ENCODE results near the gene ISCA1. TPM values are rescaled to one million over a fixed set of nuclear protein-coding genes. Genes with fewer than 3 reads are reported as not detected.
"Not testable (repeated sequence)": the region's sequence is repeated elsewhere in the genome, so short reads cannot be mapped to it uniquely, and the experiment has no call there.

Gene ISCA1
- 10 to 100 TPM; 59.9 to 78.4 (median 69.5) TPM for polyA plus RNA-seq (ENCODE audit: insufficient read length in 4 of 4)

- DNase-seq (ENCODE audit: low read depth in 4 of 4, low spot score in 3 of 4): peak; percentile 90 to 92 (median 91)
These were observed at the start of gene ISCA1 for GRCh38 chr9:86282077-86282978. ISCA1 (minus strand) TSS chr9:86282538; CDS start chr9:86282458, 80 bp downstream.

- no peak for DNase-seq (ENCODE audit: low read depth in 4 of 4, low spot score in 3 of 4)
These were observed 47.8 kb upstream of the ISCA1 start for GRCh38 chr9:86330186-86330585.

GRCh38 chr9:86329649-86330048 is 47.3 kb upstream of the ISCA1 start:
- DNase-seq (ENCODE audit: low read depth in 4 of 4, low spot score in 3 of 4): no peak

- no peak for DNase-seq (ENCODE audit: low read depth in 4 of 4, low spot score in 3 of 4)
These were observed 45.8 kb upstream of the ISCA1 start for GRCh38 chr9:86328156-86328555.

GRCh38 chr9:86326536-86326935 is 44.2 kb upstream of the ISCA1 start:
- no peak for DNase-seq (ENCODE audit: low read depth in 4 of 4, low spot score in 3 of 4)

- DNase-seq (ENCODE audit: low read depth in 4 of 4, low spot score in 3 of 4): no peak
These were observed 42.6 kb upstream of the ISCA1 start for GRCh38 chr9:86324901-86325300.

- no peak for DNase-seq (ENCODE audit: low read depth in 4 of 4, low spot score in 3 of 4)
These were observed 42.0 kb upstream of the ISCA1 start for GRCh38 chr9:86324308-86324707.

GRCh38 chr9:86322973-86323644 is 40.8 kb upstream of the ISCA1 start:
- no peak for DNase-seq (ENCODE audit: low read depth in 4 of 4, low spot score in 3 of 4)

GRCh38 chr9:86321373-86321772 is 39.0 kb upstream of the ISCA1 start:
- DNase-seq (ENCODE audit: low read depth in 4 of 4, low spot score in 3 of 4): no peak

GRCh38 chr9:86318187-86318586 is 35.8 kb upstream of the ISCA1 start:
- DNase-seq (ENCODE audit: low read depth in 4 of 4, low spot score in 3 of 4): no peak

- DNase-seq (ENCODE audit: low read depth in 4 of 4, low spot score in 3 of 4): no peak
These were observed 32.7 kb upstream of the ISCA1 start for GRCh38 chr9:86315078-86315477.

GRCh38 chr9:86312959-86313358 is 30.6 kb upstream of the ISCA1 start:
- DNase-seq (ENCODE audit: low read depth in 4 of 4, low spot score in 3 of 4): not testable (repeated sequence)

- no peak for DNase-seq (ENCODE audit: low read depth in 4 of 4, low spot score in 3 of 4)
These were observed 26.3 kb upstream of the ISCA1 start for GRCh38 chr9:86308687-86309086.

- no peak for DNase-seq (ENCODE audit: low read depth in 4 of 4, low spot score in 3 of 4)
These were observed 21.9 kb upstream of the ISCA1 start for GRCh38 chr9:86304236-86304730.

- no peak for DNase-seq (ENCODE audit: low read depth in 4 of 4, low spot score in 3 of 4)
These were observed 21.1 kb upstream of the ISCA1 start for GRCh38 chr9:86303316-86303975.

GRCh38 chr9:86301686-86302085 is 19.3 kb upstream of the ISCA1 start:
- no peak for DNase-seq (ENCODE audit: low read depth in 4 of 4, low spot score in 3 of 4)

GRCh38 chr9:86300701-86301100 is 18.4 kb upstream of the ISCA1 start:
- no peak for DNase-seq (ENCODE audit: low read depth in 4 of 4, low spot score in 3 of 4)

GRCh38 chr9:86298873-86299272 is 16.5 kb upstream of the ISCA1 start:
- DNase-seq (ENCODE audit: low read depth in 4 of 4, low spot score in 3 of 4): no peak

GRCh38 chr9:86290341-86290740 is 8.0 kb upstream of the ISCA1 start:
- not testable (repeated sequence) for DNase-seq (ENCODE audit: low read depth in 4 of 4, low spot score in 3 of 4)

GRCh38 chr9:86288499-86289198 is 6.3 kb upstream of the ISCA1 start:
- no peak for DNase-seq (ENCODE audit: low read depth in 4 of 4, low spot score in 3 of 4)
